Parathyroid adenoma (tissue), 2 donors: ENCODE results near the gene BIRC2.
A peak's percentile ranks its signal among the peaks of the same experiment; 100 is the strongest.

Experiments used
- H2AFZ ChIP-seq: fragments of 300-600 bp; sonication (generic); one replicate; pipeline ENCODE4 v1.7.0; 2017; ENCODE audit warnings: antibody characterized with exemption, mild to moderate bottlenecking
- H3K27ac ChIP-seq: fragments of 300-600 bp; sonication (generic); one replicate; pipeline ENCODE4 v1.7.0; 2017
- H3K27me3 ChIP-seq: fragments of 300-600 bp; sonication (generic); one replicate; pipeline ENCODE4 v1.7.0; 2017; ENCODE audit warnings: low read length; ENCODE audit not compliant: control insufficient read depth, insufficient read depth
- H3K36me3 ChIP-seq: fragments of 300-600 bp; sonication (generic); one replicate; pipeline ENCODE4 v1.7.0; 2017; ENCODE audit warnings: low read length; ENCODE audit not compliant: control insufficient read depth, insufficient read depth
- H3K4me1 ChIP-seq: fragments of 300-600 bp; sonication (generic); one replicate; pipeline ENCODE4 v1.7.0; 2017; ENCODE audit warnings: control low read depth
- H3K4me2 ChIP-seq: fragments of 300-600 bp; sonication (generic); one replicate; pipeline ENCODE4 v1.7.0; 2017; ENCODE audit warnings: low read length
- H3K4me3 ChIP-seq: fragments of 300-600 bp; sonication (generic); one replicate; pipeline ENCODE4 v1.7.0; 2017; ENCODE audit warnings: low read depth, low read length
- H3K79me2 ChIP-seq: fragments of 300-600 bp; sonication (generic); one replicate; pipeline ENCODE4 v1.7.0; 2017; ENCODE audit warnings: control low read depth
- H3K9ac ChIP-seq: fragments of 300-600 bp; sonication (generic); one replicate; pipeline ENCODE4 v1.7.0; 2017; ENCODE audit warnings: mild to moderate bottlenecking
- H3K9me3 ChIP-seq: fragments of 300-600 bp; sonication (generic); one replicate; pipeline ENCODE4 v1.7.0; 2017; ENCODE audit warnings: low read length; ENCODE audit not compliant: control insufficient read depth
- CTCF ChIP-seq: fragments of 300-600 bp; sonication (generic); IDR thresholded peaks from one replicate; pipeline ENCODE4 v1.7.0; 2017; ENCODE audit warnings: antibody characterized with exemption, mild to moderate bottlenecking
- donor health status: primary hyperparathyroidism.

BIRC2 gene

DNA sequence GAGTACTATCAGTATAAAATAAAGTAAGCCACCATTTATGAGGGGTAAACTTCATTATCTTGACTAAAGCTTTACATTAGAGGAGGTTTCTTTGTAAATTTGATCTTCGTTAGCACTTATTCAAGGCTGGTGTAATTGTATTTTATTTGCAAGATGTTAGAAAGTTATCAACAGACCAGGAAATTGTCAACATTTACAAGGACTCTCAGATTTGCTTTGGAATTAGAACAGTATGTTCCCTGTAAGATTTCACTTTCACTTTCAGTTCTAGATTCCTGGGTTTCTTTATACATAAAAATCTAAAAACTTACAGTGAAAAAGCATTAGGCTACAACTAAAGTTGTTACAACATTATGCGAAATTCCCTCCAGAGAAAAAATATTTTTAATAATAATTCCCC is 34.3 kb upstream of the BIRC2 start:
- Histone ChIP-seq H3K4me1 (no peaks in the 10 kb centered on the region), H3K9me3 (no peaks in the 10 kb centered on the region), H3K27ac (peak overlapping the region; percentile 16), H3K27me3 (no peaks in the 10 kb centered on the region), H3K79me2 (no peaks in the 10 kb centered on the region), H3K9ac (no peak overlapping the region), H3K36me3 (no peaks in the 10 kb centered on the region), H3K4me2 (peak overlapping the region; percentile 33), H2AFZ (no peak overlapping the region), H3K4me3 (no peak overlapping the region)
- TF ChIP-seq CTCF: no peak

DNA sequence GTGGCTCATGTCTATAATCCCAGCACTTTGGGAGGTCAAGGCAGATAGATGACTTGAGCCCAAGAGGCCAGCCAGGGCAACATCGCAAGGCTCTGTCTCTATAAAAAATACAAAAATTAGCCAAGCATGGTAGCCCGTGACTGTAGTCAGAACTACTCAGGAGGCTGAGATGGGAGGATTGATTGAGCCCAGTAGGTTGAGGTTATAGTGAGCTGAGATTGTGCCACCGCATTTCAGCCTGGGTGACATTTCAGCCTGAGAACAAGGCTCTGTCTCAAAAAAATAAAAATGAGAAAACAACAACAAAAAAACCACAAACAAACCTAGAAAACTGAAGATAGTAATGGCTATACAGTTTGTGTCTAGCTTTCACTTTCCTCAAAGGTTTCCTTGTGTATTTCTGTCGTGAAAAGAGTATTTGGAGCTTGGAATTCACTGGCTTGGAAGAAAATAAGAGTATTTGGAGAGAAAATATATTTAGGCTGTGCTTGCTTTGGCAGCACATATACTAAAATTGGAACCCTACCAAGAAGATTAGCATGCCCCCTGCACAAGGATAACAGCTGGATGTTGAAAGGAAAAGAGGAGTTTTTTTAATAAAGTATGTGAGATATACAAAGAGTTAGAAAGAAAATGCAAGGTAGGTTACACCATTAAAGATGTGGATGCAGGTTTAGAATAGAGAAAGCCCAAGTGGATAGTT is 33.6 kb upstream of the BIRC2 start:
- no peak overlapping the region for H3K4me3 ChIP-seq

DNA sequence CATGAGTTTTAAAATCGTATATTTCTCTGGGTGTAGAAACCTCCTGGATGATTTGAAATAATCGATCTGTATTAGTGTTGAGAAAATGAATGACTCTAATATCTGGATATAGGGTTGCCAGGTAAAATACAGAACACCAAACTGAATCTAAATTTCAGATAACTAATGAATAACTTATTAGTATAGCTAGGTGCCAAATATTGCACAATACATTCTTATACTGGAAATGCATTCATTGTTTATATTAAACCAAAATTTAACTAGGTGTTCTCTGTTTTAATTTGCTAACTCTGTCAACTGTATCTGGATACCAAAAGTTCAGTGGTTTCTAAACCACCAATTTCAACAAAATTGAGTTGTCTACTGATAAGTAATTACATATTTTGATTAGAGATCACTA is 32.2 kb upstream of the BIRC2 start:
- Histone ChIP-seq H3K4me3 (no peak overlapping the region), H3K79me2 (no peaks in the 10 kb centered on the region), H3K27ac (no peak overlapping the region), H3K4me2 (no peak overlapping the region), H3K27me3 (no peaks in the 10 kb centered on the region), H3K36me3 (no peaks in the 10 kb centered on the region), H3K9me3 (no peaks in the 10 kb centered on the region), H3K4me1 (no peaks in the 10 kb centered on the region), H2AFZ (no peak overlapping the region), H3K9ac (no peak overlapping the region)
- TF ChIP-seq CTCF: no peak

More for the DNA sequence above, 33.6 kb upstream of the BIRC2 start:
- Histone ChIP-seq H3K27me3 (no peaks in the 10 kb centered on the region), H3K79me2 (no peaks in the 10 kb centered on the region), H3K36me3 (no peaks in the 10 kb centered on the region), H2AFZ (peak overlapping the region; percentile 53), H3K27ac (peak overlapping the region; percentile 16), H3K4me1 (no peaks in the 10 kb centered on the region), H3K4me2 (no peak overlapping the region), H3K9me3 (no peaks in the 10 kb centered on the region), H3K9ac (no peak overlapping the region)
- TF ChIP-seq CTCF: no peak

DNA sequence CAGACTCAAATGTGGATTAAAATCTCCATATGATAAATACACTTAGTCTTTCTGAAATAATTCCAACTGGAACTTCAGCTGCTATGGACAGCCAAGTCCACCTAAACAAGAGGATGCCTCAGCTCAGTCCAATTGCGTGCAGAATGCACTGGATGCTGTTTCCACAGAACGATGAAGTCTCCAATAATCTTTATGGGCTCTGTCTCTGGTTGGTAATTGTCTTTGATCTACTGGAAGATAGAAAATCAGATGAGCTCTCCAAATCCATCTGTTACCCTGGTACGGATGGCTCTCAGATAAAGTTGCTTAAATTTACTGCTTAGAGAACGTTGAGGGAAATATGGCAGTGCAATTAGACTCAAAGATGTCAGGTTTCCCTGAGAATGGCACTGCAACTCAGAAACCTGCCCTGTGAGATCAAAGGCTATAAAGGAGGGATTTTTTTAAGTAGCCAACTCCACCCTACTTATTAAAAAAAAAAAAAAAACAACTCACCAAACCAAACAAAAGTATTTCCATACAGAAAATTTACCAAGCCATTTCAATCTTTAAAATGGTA is 30.6 kb upstream of the BIRC2 start:
- no peak overlapping the region for H3K4me3 ChIP-seq
- no peaks in the 10 kb centered on the region for H3K79me2 ChIP-seq
- TF ChIP-seq CTCF: no peak
- no peaks in the 10 kb centered on the region for H3K9me3 ChIP-seq
- H2AFZ ChIP-seq: no peak overlapping the region
- no peak overlapping the region for H3K9ac ChIP-seq
- no peaks in the 10 kb centered on the region for H3K36me3 ChIP-seq
- H3K27ac ChIP-seq: no peak overlapping the region
- no peaks in the 10 kb centered on the region for H3K27me3 ChIP-seq
- H3K4me1 ChIP-seq: no peaks in the 10 kb centered on the region
- no peak overlapping the region for H3K4me2 ChIP-seq
